T-helper 9 cell (primary cell): ENCODE measurements around the gene C1QTNF1.
"Not testable (repeated sequence)": the region's sequence is repeated elsewhere in the genome, so short reads cannot be mapped to it uniquely, and the experiment has no call there.

Experiments
- DNase-seq: peaks from one replicate; pipeline ENCODE4 v3.0.0-alpha.2; 2020

Gene C1QTNF1

DNA sequence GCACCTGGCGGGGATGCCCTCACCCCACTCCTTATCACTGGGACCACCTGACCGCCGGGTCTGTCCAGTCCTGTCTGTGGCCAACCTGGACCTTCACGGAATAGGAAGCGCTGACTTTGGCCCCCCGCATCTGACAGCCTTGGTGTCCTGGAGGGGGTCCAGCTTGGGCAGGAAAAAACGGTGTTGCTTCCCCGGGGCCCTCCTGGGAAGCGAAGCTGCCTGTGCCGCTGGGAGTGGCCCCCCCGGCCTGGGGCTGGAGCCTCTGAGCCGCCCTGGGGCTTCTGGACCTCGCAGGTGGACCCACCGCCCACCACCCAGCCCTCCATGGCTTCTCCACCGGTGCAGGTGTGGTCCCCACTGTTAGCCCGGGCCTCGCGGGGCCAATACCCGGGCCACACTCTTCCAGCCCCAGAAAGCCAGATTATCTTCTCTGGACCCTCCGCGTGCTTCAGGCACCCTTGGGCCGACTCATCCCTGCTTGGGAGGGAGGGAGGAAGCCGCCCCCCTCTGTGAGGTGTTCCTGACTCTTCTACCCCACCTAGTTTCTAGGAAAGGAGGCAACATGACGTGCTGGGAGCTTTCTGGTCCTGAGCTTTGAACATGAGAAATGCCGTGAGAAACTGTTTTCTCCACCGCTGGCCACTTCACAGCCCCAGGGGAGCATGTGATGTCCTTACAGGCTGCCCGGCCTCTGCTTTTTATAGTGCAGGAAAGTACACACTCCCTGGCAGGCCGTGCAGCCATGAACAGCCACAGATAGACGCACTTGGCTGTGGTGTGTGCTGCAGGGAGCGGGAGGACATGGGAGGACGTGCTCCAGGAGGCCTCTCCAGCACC, 1.1 kb downstream of the C1QTNF1 start:
- no peak for DNase-seq

DNA sequence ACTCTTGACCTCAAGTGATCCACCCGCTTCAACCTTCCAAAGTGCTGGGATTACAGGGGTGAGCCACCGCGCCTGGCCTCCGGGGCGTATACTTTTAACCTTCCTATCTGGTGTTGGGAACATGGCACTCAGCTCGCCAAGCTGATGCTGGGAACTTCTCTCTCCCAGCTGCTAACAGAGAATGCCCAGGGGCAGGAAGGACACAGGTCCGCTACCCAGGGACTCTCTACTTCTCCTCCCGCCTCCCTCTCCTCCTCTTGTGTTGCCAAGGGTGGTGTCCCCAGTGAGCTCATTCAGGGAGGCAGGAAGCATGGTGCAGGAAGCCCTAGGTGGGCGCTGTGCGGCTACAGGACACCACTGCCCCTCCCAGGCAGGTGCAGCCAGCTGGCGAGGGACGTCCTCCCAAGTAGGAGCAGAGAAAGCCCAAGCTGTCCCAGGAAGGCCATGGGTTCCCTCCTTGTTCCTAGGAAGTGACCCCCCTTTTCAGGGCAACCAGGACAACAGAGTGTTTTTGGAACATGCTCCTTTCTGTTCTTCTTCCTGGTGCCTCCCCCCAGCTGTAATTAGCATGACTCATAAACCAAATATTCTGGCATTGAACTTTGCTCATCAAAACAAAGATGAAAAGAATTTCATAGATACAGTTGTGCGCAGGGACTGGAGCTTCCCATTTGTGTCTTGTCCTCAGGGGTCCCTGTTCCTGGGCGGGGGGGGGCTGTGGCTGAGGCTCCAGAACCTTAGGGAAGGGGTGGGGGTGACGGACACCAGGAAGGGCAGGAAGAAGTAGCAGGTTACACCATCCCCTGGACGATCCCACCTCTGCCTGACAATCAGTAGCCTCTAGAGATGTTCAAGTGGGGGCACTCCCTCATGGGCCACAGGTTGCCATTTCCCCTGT, 2.7 kb downstream of the C1QTNF1 start:
- no peak for DNase-seq

DNA sequence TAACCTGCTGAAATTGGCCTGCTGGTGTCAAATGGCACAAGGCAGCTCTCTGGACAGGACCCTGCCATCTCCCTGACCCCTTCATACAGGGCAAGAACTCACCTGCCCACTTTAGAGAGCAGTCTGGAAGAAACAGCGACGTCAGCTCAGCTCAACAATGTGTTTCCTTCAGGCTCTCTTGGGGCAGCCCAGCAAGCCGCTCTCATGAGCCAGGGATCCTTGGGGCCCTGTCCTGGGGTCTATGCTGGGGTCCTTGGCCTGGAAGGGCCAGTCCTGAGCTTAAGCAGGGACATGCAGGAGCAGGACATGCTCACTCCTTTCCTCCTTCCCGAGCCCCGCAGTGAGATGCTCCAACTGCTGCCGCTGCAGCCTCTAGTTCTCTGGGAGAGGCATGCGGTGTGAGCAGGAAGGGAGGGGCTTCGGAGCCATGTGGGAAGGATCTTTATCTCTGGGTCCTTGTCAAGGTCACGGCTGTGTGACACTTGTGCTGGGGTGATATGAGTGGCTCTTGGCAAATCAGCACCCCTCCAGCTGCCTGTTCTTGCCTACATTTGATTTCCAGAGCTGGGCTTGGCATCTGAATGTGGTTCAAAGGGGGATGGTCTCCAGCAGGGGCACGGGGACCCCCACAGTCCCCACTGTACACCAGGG, 3.4 kb downstream of the C1QTNF1 start:
- no peak for DNase-seq

DNA sequence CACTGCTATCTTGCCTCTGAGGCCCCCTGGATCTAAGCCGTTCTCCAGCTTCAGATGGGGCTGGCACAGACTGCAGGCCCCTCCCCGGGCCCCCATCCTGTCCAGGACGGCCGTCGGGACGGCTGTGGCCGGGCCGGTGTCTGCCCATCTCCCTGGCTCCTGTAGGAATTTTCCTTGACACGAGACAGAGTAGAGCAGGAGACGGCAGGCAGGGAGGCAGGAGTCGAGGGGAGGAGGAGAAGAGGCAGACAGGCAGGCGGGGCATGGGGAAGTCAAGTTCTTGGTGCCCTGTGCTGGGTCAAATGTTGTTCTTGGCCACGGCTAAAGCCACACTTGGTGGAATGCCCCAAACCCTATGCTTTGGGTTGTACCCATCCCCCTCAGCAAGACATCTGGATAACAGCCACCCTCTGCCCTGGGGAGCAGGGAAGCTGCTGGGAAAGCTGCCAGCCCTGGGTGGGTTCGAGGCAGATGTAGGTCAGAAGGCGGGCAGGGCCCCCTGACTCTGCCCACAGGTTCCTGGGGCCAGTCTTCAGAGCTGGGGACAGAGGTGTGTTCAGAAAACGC, 4.0 kb downstream of the C1QTNF1 start:
- DNase-seq = no peak

DNA sequence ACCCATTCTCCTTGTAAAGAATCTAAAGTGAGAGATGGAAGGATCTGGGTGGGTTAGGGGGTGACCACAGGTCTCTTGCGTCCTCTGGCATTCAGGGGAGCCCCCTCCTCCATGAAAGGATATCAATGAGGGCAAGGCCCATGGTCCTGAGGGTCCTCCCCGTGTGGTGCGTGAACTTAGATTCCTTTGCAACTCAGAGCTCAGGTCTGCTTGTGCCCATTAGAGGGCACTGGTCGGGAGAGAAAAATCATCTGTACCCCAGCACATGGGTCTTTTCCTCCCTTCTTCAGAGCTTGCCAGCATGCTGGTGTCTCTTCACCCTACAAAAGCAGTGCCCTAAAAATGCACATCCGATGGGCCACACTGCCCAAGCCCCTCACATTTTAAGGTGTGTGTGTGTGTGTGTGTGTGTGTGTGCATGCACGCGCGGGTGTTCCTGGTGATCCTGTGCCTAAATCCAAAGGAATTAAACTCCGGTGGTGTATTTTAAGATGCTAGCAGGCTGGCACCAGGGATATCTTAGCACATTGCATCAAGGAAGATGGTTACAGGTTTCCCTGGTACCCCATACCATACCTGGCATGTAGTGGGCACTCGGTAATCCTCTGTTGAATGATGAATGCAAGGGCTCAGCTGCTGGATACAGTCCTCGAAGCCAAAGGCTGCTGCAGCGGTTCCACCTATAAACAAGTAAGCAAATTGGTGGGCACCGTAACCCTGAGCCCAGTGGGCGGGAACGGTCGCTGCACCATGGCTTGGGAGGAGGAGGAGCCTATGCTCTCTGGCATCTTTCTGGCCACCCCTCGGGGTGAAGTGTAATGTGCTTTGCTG, 4.7 kb downstream of the C1QTNF1 start:
- no peak for DNase-seq

DNA sequence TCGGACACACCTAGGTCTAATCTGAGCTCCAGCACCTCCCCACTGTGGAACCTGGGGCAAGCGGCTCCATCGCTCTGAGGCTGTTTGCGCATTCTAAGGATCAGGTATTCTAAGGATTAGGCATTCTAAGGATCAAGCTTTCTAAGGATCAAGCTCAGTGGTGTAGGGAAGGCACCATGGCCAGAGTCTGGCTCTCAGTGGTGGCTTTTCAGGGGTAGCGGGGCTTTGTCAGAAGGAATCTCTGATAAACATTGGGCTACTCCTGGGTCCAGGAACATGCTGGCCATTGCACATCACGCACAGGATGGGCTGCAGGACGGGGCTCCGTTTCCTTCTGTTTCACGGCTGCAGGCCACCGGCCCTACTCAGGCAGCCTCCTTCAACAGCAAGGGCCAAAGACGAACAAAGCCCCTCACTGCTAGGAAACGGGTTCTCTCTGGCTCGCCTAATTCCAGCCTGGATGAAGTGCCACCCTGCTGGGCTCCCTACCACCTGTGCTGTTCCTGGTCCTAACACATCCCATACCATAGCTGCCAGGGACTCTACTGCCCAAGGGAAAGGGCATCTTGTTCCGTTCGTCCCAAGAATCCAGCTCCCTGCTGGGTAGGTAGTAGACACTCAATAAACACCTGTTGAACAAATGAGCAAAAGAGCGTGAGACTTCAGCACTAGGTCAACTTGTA, 5.5 kb downstream of the C1QTNF1 start:
- DNase-seq = no peak

DNA sequence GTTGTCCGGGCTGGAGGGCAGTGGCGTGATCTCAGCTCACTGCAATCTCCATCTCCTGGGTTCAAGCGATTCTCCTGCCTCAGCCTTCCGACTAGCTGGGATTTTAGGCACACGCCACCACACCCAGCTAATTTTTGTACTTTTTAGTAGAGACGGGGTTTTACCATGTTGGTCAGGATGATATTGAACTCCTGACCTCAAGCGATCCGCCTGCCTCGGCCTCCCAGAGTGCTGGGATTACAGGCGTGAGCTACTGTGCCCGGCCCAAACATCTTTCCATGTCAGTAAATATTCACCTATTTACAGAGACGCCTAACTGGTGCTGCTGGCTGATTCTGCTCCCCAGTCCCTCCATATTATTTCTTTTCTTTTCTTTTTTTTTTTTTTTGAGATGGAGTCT, 6.7 kb downstream of the C1QTNF1 start:
- DNase-seq = not testable (repeated sequence)

DNA sequence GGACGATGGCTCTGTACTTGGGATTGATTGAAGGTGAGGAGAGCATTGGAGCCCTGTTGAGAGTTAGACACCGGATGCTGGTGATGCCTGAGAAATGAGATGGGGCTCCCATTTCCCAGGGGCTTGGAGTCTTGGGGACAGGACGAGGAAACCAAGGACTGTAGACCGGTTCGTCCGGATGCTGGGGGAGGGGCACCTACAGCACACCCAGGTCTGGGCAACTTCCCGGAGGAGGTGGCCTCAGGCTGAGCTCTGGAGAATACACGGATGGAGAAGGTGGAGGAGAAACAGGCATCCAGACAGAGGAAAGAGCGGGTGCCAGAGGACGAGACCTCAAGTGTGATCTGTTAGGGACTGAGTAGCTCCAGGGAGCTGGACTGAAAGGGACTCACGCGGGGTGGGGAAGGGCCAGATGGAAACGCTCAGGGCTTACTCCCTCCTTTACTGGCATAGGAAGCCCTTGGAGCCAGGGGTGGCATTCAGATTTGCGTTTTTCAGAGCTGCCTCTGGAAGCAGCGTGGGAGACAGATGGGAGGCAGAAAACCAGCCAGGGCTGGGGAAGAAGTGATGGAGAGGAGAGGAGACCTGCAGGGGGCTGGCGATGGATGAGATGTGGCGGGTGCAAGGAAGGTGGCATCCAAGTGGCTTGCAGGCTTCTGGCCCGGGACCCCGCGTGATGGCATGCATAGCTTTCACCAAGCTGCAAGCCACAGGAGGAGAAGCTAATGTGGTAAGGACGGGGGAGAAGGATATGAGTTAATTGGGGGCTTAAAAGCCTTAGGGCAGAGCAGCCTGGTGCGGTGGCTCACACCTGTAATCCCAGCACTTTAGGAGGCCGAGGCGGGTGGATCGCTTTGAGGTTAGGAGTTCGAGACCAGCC, 8.3 kb downstream of the C1QTNF1 start:
- no peak for DNase-seq

DNA sequence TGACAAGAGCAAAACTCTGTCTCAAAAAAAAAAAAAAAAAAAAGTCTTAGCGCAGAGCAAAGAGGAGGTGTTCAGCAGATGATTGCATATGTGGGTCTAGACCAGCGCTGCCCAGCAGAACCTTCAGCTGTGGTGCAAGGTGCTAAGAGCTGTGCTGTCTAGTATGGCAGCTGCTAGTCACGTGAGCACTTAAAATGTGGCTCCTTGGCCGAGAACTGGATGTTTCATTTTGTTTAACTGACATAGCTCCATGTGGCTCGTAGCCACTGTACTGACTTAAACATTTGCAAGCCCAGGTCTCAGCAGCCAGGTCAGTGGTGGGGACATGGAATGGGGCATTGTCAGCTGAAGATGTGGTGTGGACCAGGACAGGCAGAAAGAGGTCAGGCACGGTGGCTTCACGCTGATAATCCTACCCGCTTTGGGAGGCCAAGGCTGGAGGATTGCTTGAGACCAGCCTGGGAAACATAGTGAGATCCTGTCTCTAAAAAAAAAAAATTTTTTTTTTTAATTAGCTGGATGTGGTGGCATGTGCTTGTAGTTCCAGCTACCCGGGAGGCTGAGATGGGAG, 9.2 kb downstream of the C1QTNF1 start:
- DNase-seq = no peak

DNA sequence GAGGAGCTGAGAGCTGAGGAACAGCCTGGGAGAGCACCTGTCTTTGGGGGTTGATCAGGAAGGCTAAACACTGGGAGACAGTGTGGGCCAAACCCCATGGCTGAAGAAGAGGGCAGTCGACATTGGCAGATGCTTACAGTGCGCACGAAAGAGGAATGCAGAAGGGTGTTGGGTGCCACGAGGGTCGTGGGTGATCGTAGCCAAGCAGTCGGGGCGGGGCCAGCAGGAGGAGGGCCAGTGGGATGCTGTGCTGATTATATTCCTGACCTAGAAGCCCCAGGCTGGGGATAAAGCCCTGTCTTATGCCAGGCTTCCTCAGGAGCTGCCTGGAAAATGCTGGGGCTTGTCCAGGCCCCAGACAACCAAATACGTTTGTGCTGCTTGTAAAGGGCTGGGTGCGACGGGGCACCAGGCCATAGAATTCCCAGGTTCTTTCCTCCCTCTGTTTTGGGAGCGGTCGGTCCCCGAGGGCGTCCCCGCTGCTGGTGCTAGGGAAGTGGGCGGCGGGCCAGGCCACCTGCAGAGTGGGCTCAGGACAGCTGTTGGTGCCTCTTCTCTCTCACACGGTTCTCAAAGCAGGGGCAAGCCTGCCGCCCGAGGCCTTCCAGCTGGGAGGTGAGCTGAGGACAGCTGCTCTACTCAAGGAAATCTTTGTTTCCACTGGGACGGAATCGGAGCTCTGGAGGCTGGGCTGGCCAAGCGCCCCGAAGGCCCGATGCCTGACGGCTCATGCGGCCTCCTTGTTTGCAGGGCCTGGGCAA, 10.0 kb downstream of the C1QTNF1 start:
- no peak for DNase-seq

DNA sequence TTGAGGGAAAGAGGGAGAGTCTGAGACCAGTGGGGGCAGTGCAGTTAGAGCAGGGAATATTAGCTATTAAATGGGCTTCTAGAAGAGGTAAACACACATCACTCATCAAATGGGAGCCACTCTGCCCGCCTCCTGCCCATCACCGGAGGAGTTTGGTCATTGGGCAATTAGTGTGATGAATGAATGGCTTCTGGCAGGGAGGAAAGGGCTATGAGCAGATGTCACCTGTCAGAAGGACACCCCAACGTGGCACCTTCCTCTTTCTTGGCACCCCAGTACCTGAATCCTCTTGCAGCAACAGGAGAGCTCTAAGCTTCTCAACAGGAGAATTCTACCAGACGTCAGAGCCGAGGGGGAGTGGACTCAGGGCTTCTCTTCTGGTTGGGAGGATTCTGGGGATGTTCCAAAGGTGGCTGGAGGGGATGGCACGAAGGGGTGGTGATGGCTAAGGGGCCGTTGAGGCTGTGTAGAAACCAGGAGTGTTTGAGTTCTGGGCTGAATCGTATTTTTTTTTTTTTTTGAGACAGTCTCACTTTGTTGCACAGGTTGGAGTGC, 11.0 kb downstream of the C1QTNF1 start:
- no peak for DNase-seq

DNA sequence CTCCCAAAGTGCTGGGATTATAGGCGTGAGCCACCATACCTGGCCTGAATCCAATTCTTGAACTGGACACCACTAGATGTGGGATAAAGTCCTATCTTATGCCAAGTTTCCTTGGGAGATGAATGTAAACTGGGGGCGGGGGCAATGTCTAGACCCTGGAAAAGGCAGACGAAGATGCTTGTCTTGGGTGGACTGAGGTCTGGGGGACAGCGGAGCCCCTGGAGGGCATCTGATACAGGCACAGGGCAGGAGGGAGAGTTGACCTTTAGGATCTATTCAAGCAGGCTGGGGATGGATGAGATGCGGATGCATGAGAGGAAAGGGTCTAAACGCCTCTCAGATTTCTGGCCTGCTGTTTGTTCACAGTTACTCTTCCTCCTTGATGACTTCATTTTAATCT, 11.7 kb downstream of the C1QTNF1 start:
- no peak for DNase-seq

DNA sequence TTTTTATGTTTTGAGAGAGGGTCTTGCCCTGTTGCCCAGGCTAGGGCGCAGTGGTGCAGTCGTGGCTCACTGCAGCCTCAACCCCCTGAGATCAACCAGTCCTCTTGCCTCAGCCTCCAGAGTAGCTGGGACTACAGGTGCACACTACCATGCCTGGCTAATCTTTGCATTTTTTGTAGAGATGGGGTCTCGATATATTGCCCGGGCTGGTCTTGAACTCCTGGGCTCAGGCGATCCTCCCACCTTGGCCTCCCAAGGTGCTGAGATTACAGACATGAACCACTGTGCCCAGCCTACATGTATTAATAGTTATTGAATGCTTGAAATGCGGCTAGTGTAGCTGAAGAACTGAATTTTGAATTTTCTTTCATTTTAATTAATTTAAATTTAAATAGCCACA, 12.2 kb downstream of the C1QTNF1 start:
- no peak for DNase-seq

DNA sequence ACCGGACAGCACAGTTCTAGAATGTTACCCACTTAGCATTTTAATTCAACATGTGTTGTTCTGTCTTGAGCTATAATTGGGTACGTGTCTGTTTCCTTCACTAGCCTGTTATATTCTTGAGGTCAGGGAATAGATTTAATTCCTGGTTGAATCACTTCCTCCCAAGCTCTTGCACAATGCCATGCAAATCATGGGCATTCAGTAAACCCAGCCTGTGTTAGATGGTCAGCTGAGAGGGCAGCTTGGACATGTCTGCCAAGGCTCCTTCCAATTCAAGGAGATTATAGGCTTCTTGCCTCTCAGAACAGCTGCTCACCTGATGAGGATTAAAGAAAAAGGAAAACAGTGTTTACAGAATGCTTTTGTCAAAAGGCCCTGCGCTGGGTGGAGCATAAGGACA, 12.6 kb downstream of the C1QTNF1 start:
- no peak for DNase-seq

DNA sequence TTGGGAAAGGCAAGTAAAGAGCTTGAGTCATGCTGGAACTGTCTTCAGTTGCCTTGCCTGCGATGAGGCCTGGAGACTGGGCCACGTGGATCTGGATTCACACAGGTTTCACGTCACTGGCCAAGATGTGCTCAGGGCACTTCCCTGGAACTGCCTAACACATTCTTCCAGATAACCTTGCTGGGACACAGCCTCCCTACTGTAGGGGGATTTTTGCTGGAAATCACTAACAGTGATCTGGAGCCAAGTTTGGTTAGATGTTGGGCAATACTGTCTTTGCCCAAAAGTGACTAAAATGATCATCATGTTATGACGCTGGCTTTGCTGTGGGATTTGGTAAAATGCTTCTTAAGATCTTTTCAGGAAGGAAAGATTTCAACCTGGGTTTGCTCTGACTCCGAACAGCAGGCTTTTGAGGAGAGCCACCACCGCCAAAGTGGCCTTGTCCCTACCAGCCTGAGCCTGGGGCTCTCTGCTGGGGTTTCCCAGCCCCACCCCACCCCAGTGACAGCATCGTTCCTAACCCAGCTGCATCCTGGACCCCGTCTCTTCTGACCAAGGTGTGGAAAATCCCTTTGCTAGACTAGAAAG, 14.7 kb downstream of the C1QTNF1 start:
- DNase-seq = no peak

DNA sequence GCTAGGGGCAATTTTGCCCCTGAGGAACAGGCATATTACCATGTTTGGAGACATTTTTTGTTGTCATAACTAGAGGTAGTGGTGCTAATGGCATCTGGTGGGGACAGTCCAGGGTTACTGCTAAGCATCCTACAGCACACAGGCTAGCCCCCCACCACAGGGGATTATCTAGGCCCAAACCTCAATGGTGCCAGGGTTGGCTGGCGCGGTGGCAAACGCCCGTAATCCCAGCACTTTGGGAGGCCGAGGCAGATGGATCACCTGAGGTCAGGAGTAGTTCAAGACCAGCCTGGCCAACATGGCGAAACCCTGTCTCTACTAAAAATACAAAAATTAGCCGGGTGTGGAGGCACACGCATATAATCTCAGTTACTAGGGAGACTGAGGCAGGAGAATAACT, 15.2 kb downstream of the C1QTNF1 start:
- DNase-seq = no peak

DNA sequence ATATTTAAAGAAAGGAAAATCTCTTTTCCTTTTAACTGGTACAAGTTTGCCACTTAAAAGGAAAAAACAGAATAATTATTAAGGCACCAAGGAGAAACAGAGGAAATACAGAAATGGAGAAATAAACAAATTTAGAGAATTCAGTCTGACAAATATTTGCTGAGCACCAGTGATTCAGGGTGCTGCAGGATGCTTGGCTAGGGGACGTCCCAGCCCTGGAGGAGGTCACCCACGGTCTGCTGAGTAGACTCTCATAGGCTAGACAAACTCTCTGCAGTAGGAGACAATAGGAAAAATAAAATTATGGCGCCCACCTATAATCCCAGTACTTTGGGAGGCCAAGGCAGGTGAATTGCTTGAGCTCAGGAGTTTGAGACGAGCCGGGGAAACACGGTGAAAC, 15.9 kb downstream of the C1QTNF1 start:
- DNase-seq = no peak

DNA sequence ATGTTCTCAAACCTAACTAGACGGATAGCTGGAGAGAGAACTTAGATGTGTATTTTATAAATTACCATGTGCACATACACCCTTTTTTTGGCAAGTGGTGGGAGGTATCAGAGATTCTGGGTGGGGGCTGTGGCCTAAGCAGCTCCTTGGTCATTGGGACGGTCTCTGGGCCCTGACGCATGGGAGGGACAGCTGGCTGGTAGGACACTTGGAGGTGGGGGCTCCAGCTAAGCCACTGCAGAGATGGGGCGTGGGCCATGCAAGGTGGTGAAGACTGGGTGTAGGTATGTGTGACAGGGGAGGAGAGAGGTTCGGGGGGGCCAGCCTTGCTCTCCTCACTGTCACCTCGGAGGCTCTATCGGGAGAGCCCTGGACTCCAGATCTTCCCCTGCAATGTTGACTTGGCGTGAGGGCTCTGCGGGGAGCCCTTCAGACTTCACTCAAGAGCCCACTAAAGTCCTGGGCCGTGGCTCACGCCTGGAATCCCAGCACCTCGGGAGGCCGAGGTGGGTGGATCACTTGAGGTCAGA, 17.1 kb downstream of the C1QTNF1 start:
- DNase-seq = no peak
